Gastrocnemius medialis (tissue), 4 donors: Measurements from ENCODE around the gene AQP11. TPM values are rescaled to one million over a fixed set of nuclear protein-coding genes. Genes with fewer than 3 reads are reported as not detected.
"Not testable (repeated sequence)": the region's sequence is repeated elsewhere in the genome, so short reads cannot be mapped to it uniquely, and the experiment has no call there.

Experiments used
- ATAC-seq, 2 donors: fragments of 150-250 bp; one replicate each; pipeline ENCODE4 v1.9.1; 2016
- DNase-seq, 2 donors: peaks; one replicate each; pipeline ENCODE4 v3.0.0-alpha.2; 2019
- H3K27ac ChIP-seq, 4 donors: fragments of 200-600 bp; sonication (generic); 1 replicate in 1 of 4; 2 replicates in 3 of 4; pipeline ENCODE4 v1.5.1; 2016 to 2018; ENCODE audit warnings: mild to moderate bottlenecking in 2 of 4, moderate library complexity in 1 of 4
- H3K27me3 ChIP-seq, 3 donors: fragments of 200-600 bp; sonication (generic) in 2 of 3; 1 replicate in 1 of 3; 2 replicates in 2 of 3; pipeline versions ENCODE4 v1.5.1 to v1.6.0; 2016 to 2019; ENCODE audit warnings: mild to moderate bottlenecking in 1 of 3, moderate library complexity in 1 of 3
- H3K36me3 ChIP-seq, 2 donors: fragments of 200-600 bp; sonication (generic) in 1 of 2; one replicate each; pipeline ENCODE4 v1.5.1; 2017 to 2018
- H3K4me1 ChIP-seq, 2 donors: fragments of 200-600 bp; sonication (generic) in 1 of 2; one replicate each; pipeline ENCODE4 v1.5.1; 2016 to 2017; ENCODE audit warnings: mild to moderate bottlenecking in 2 of 2
- H3K4me3 ChIP-seq, 4 donors: fragments of 200-600 bp; sonication (generic) in 3 of 4; 1 replicate in 1 of 4; 2 replicates in 3 of 4; pipeline ENCODE4 v1.5.1; 2016 to 2019; ENCODE audit warnings: mild to moderate bottlenecking in 2 of 4
- H3K9me3 ChIP-seq, 3 donors: fragments of 200-600 bp; sonication (generic) in 2 of 3; 1 replicate in 1 of 3; 2 replicates in 2 of 3; pipeline ENCODE4 v1.5.1; 2016 to 2019
- CTCF ChIP-seq, 5 experiments: fragments of 450-650 bp in 3 of 5; fragments of 200-600 bp in 2 of 5; sonication (generic) in 2 of 5; IDR thresholded peaks in 4 of 5; conservative IDR thresholded peaks in 1 of 5; 1 replicate in 4 of 5; 2 replicates in 1 of 5; pipeline ENCODE4 v1.5.1; 2016 to 2019; ENCODE audit warnings: antibody characterized with exemption in 5 of 5, mild to moderate bottlenecking in 3 of 5, moderate library complexity in 3 of 5
- POLR2A ChIP-seq, 2 donors: fragments of 450-650 bp; IDR thresholded peaks; one replicate each; pipeline ENCODE4 v1.6.1; 2017; ENCODE audit warnings: antibody characterized with exemption in 2 of 2, mild to moderate bottlenecking in 2 of 2, moderate library complexity in 2 of 2
- in situ Hi-C, 4 donors: fragments of 200-750 bp; cut with MboI; loops; one replicate each; pipeline versions ENCODE4 v1.15.0 to v1.8.0; 2017; ENCODE audit warnings: low sequenced_read_pairs in 4 of 4
- intact Hi-C: fragments of 100-400 bp; cut with DNase I; formaldehyde crosslinking; loops from one replicate; pipeline ENCODE4 v1.15.1; 2023; ENCODE audit warnings: low total_unique reads
- total RNA-seq, 4 donors: library from RNA; depleted of rRNA; stranded (reverse); fragments of >200 nt; gene quantifications; one replicate each; pipeline versions ENCODE4 v1.1.0 to v1.2.3, GENCODE V29; 2016

The AQP11 gene
- total RNA-seq, 4 donors from 2014 or later, result 0.11 to 0.82 (median 0.46) TPM; not detected in 1

- ATAC-seq, result no peak
- Histone ChIP-seq H3K36me3 (no peaks in the 10 kb centered on the region), H3K4me1 (no peaks in the 10 kb centered on the region), H3K4me3 (no peak overlapping the region), H3K27ac (no peak overlapping the region), H3K9me3 (no peaks in the 10 kb centered on the region), H3K27me3 (no peaks in the 10 kb centered on the region)
- no peak for DNase-seq
- in situ Hi-C loops (no loop called here), intact Hi-C loops (no loop called here)
- no peak for TF ChIP-seq POLR2A (IDR thresholded peaks at IDR 0.05)
- TF ChIP-seq CTCF (IDR thresholded peaks at IDR 0.05 in 4 of 5, conservative IDR thresholded peaks at IDR 0.05 in 1 of 5), result no peak
These were observed 29.1 kb upstream of the AQP11 start for GRCh38 chr11:77560605-77561004.

GRCh38 chr11:77561257-77561656 lies 28.5 kb upstream of the AQP11 start:
- intact Hi-C loops (no loop called here), in situ Hi-C loops (no loop called here)
- TF ChIP-seq CTCF (IDR thresholded peaks at IDR 0.05 in 4 of 5, conservative IDR thresholded peaks at IDR 0.05 in 1 of 5) (no peak), POLR2A (IDR thresholded peaks at IDR 0.05) (no peak)
- Histone ChIP-seq H3K27me3 (no peaks in the 10 kb centered on the region), H3K36me3 (no peaks in the 10 kb centered on the region), H3K4me1 (no peaks in the 10 kb centered on the region), H3K27ac (no peak overlapping the region), H3K4me3 (no peak overlapping the region), H3K9me3 (no peaks in the 10 kb centered on the region)
- ATAC-seq (no peak), DNase-seq (no peak)

GRCh38 chr11:77568306-77568705 lies 21.4 kb upstream of the AQP11 start:
- no peak for DNase-seq
- no peaks in the 10 kb centered on the region for H3K9me3 ChIP-seq
- no peak for TF ChIP-seq POLR2A (IDR thresholded peaks at IDR 0.05)
- TF ChIP-seq CTCF (IDR thresholded peaks at IDR 0.05 in 4 of 5, conservative IDR thresholded peaks at IDR 0.05 in 1 of 5), result no peak
- ATAC-seq, result no peak
- no peak overlapping the region for H3K27ac ChIP-seq
- H3K36me3 ChIP-seq, result no peaks in the 10 kb centered on the region
- H3K27me3 ChIP-seq, result no peaks in the 10 kb centered on the region
- in situ Hi-C loops (no loop called here), intact Hi-C loops (no loop called here)
- no peaks in the 10 kb centered on the region for H3K4me1 ChIP-seq
- H3K4me3 ChIP-seq, result no peak overlapping the region

- intact Hi-C loops, result no loop called here
- in situ Hi-C loops, result no loop called here
- ATAC-seq (no peak), DNase-seq (no peak)
- Histone ChIP-seq H3K4me3 (no peak overlapping the region), H3K36me3 (no peaks in the 10 kb centered on the region), H3K27ac (no peak overlapping the region), H3K27me3 (no peaks in the 10 kb centered on the region), H3K4me1 (no peaks in the 10 kb centered on the region), H3K9me3 (no peaks in the 10 kb centered on the region)
- no peak for TF ChIP-seq POLR2A (IDR thresholded peaks at IDR 0.05)
- TF ChIP-seq CTCF (IDR thresholded peaks at IDR 0.05 in 4 of 5, conservative IDR thresholded peaks at IDR 0.05 in 1 of 5), result no peak
These were observed 20.7 kb upstream of the AQP11 start for GRCh38 chr11:77568916-77569675.

GRCh38 chr11:77569676-77570070 lies 20.1 kb upstream of the AQP11 start:
- Histone ChIP-seq H3K36me3 (no peaks in the 10 kb centered on the region), H3K4me1 (no peaks in the 10 kb centered on the region), H3K4me3 (no peak overlapping the region), H3K27me3 (no peaks in the 10 kb centered on the region), H3K27ac (no peak overlapping the region), H3K9me3 (no peaks in the 10 kb centered on the region)
- in situ Hi-C loops (no loop called here), intact Hi-C loops (no loop called here)
- ATAC-seq (no peak), DNase-seq (no peak)
- TF ChIP-seq POLR2A (IDR thresholded peaks at IDR 0.05) (no peak), CTCF (IDR thresholded peaks at IDR 0.05 in 4 of 5, conservative IDR thresholded peaks at IDR 0.05 in 1 of 5) (no peak)

- intact Hi-C loops, H3K9me3 ChIP-seq, ATAC-seq, H3K4me3 ChIP-seq, H3K36me3 ChIP-seq, in situ Hi-C loops, H3K27me3 ChIP-seq, H3K4me1 ChIP-seq, DNase-seq, H3K27ac ChIP-seq: not testable (repeated sequence)
These were observed 18.9 kb upstream of the AQP11 start for GRCh38 chr11:77570896-77571295.

GRCh38 chr11:77575428-77575827 lies 14.3 kb upstream of the AQP11 start:
- ATAC-seq, in situ Hi-C loops, H3K9me3 ChIP-seq, H3K27ac ChIP-seq, DNase-seq, H3K4me3 ChIP-seq, H3K27me3 ChIP-seq, H3K36me3 ChIP-seq, H3K4me1 ChIP-seq, intact Hi-C loops: not testable (repeated sequence)
